ENCODE measurements around the gene PCTP. TPM values are rescaled to one million over a fixed set of nuclear protein-coding genes. Genes with fewer than 3 reads are reported as not detected.

The PCTP gene
- total RNA-seq, 6 donors from 2014 or later: 13.6 to 28.3 (median 21.9) TPM

DNA sequence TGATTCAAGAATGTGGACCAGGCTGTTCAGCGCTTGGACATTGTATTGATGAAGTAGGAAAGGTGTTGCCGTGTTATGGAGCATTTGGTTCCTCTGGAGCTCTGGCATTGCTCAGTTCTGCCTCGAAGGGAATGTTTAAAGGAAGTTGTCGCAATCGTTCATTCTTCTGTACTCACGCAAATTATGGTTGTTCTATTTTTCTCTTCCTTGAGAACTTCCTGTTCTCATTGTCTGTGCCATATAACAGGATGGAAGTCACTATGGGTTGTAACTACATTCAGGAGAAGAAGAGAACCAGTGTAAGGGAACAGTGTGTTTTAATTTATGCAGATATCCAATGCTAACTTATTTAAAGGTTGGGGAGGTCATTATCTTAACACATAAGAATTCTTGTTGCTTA, 13.0 kb downstream of the PCTP start:
- DNase-seq (no peak), ATAC-seq (ENCODE audit: low FRiP score in 2 of 2) (peak in 1 of 2 donors; percentile 19)
- TF ChIP-seq EP300 (IDR thresholded peaks at IDR 0.05): peak in 2 of 4 donors; percentile 91 to 92
- TF ChIP-seq POLR2A (IDR thresholded peaks at IDR 0.05): no peak
- peak; percentile 63 to 69 for TF ChIP-seq POLR2AphosphoS5 (IDR thresholded peaks at IDR 0.05)
- TF ChIP-seq, protein P1, sequence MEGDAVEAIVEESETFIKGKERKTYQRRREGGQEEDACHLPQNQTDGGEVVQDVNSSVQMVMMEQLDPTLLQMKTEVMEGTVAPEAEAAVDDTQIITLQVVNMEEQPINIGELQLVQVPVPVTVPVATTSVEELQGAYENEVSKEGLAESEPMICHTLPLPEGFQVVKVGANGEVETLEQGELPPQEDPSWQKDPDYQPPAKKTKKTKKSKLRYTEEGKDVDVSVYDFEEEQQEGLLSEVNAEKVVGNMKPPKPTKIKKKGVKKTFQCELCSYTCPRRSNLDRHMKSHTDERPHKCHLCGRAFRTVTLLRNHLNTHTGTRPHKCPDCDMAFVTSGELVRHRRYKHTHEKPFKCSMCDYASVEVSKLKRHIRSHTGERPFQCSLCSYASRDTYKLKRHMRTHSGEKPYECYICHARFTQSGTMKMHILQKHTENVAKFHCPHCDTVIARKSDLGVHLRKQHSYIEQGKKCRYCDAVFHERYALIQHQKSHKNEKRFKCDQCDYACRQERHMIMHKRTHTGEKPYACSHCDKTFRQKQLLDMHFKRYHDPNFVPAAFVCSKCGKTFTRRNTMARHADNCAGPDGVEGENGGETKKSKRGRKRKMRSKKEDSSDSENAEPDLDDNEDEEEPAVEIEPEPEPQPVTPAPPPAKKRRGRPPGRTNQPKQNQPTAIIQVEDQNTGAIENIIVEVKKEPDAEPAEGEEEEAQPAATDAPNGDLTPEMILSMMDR (IDR thresholded peaks at IDR 0.05): no peak
- Histone ChIP-seq H3K4me1 (peaks cover 6 to 30% (median 14%) of the 10 kb centered on the region in 4 donors), H3K27me3 (no peaks in the 10 kb centered on the region), H3K9me3 (no peaks in the 10 kb centered on the region), H3K27ac (peak overlapping the region; percentile 63 to 85 (median 72)), H3K4me3 (no peak overlapping the region), H3K36me3 (peaks cover 0 to 10% (median 0%) of the 10 kb centered on the region in 4 donors)
- 40 to 44% methylated on average over 6 of the region's 6 CpGs for whole genome bisulfite sequencing, 2 donors

GRCh38 chr17:55764610-55765009, 13.8 kb downstream of the PCTP start:
- H3K36me3 ChIP-seq: peaks cover 0 to 15% (median 2%) of the 10 kb centered on the region in 4 donors
- H3K4me3 ChIP-seq: no peak overlapping the region
- ATAC-seq (ENCODE audit: low FRiP score in 2 of 2) (no peak), DNase-seq (no peak)
- peak overlapping the region; percentile 63 to 85 (median 72) for H3K27ac ChIP-seq
- no peaks in the 10 kb centered on the region for H3K9me3 ChIP-seq
- WGBS, 2 donors: 91 to 97% methylated on average over 4 of the region's 4 CpGs
- TF ChIP-seq, protein P1 (IDR thresholded peaks at IDR 0.05): no peak
- no peak for TF ChIP-seq POLR2A (IDR thresholded peaks at IDR 0.05)
- no peak for TF ChIP-seq EP300 (IDR thresholded peaks at IDR 0.05)
- no peak for TF ChIP-seq POLR2AphosphoS5 (IDR thresholded peaks at IDR 0.05)
- H3K4me1 ChIP-seq: peaks cover 11 to 32% (median 19%) of the 10 kb centered on the region in 4 donors
- H3K27me3 ChIP-seq: no peaks in the 10 kb centered on the region

GRCh38 chr17:55765472-55765871, 14.6 kb downstream of the PCTP start:
- Histone ChIP-seq H3K4me3 (no peak overlapping the region), H3K9me3 (no peaks in the 10 kb centered on the region), H3K36me3 (peaks cover 0 to 15% (median 2%) of the 10 kb centered on the region in 4 donors), H3K4me1 (peaks cover 13 to 37% (median 24%) of the 10 kb centered on the region in 4 donors), H3K27me3 (no peaks in the 10 kb centered on the region), H3K27ac (peak overlapping the region in 2 of 4 donors; percentile 79 to 85)
- DNase-seq: no peak
- 96 to 99% methylated on average over 3 of the region's 3 CpGs for WGBS, 2 donors
- TF ChIP-seq POLR2AphosphoS5 (IDR thresholded peaks at IDR 0.05): no peak
- no peak for TF ChIP-seq EP300 (IDR thresholded peaks at IDR 0.05)
- TF ChIP-seq, protein P1 (IDR thresholded peaks at IDR 0.05): no peak
- TF ChIP-seq POLR2A (IDR thresholded peaks at IDR 0.05): no peak
- ATAC-seq (ENCODE audit: low FRiP score in 2 of 2): no peak

DNA sequence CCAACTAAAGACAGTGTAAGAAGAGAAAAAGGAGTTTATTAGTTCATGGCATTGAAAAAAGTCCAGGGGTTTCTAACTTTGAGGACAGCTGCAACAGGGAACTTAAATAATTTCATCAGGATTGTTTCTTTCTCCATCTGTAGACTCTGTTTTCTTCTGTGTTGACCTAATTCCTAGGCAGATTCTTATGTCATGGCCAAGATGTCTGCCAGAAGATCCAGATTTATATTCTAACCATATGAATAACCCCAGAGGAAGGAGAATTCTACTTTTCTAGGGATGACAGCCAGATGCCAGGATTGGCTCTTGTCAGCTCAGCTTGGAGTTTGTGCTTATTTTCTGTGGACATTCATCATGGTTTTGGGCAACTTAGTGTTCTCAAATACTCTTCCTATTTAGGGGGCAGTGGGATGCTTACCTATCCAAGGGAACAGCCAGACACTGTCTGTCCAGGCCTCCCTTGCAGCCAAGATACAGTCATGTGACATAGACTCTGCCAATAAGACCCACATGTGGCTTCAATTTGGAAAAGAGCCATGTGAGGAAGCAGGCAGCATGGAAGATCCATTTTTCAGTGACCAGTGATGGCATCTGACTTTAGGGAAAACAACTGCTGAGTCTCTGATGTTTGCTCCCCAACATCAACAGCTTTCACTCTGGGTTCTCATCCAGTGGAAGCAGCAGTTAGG, 18.2 kb downstream of the PCTP start:
- no peak overlapping the region for H3K4me3 ChIP-seq
- DNase-seq (no peak), ATAC-seq (ENCODE audit: low FRiP score in 2 of 2) (peak in 1 of 2 donors; percentile 9)
- peaks cover 7 to 51% (median 24%) of the 10 kb centered on the region in 4 donors for H3K36me3 ChIP-seq
- no peaks in the 10 kb centered on the region for H3K27me3 ChIP-seq
- no peaks in the 10 kb centered on the region for H3K9me3 ChIP-seq
- peaks cover 13 to 18% (median 18%) of the 10 kb centered on the region in 4 donors for H3K4me1 ChIP-seq
- TF ChIP-seq POLR2A (IDR thresholded peaks at IDR 0.05) (no peak), POLR2AphosphoS5 (IDR thresholded peaks at IDR 0.05) (no peak), EP300 (IDR thresholded peaks at IDR 0.05) (no peak)
- TF ChIP-seq, protein P1 (IDR thresholded peaks at IDR 0.05): no peak
- peak overlapping the region in 3 of 4 donors; percentile 36 to 68 (median 43) for H3K27ac ChIP-seq

All from upper lobe of left lung (tissue), 6 donors.